PC-9 (cell line): Measurements from ENCODE around the gene DDHD1.

Experiments
- CTCF ChIP-seq: fragments of 200-600 bp; sonication (generic); conservative IDR thresholded peaks from 2 replicates; pipeline ENCODE4 v1.6.1; 2017; ENCODE audit warnings: mixed run types, antibody characterized with exemption, mild to moderate bottlenecking, moderate library complexity
- EZH2 ChIP-seq: fragments of 200-600 bp; sonication (generic); IDR thresholded peaks from 2 replicates; pipeline ENCODE4 v1.8.0; 2017; ENCODE audit warnings: antibody characterized with exemption, low read depth

GRCh38 chr14:53010193-53011040, 142.7 kb downstream of the DDHD1 start:
- TF ChIP-seq CTCF: no peak
- TF ChIP-seq EZH2: no peak
